CD4-positive, alpha-beta T cell (primary cell): ENCODE results near the gene AURKAIP1. TPM values are rescaled to one million over a fixed set of nuclear protein-coding genes. Genes with fewer than 3 reads are reported as not detected.

Experiments used
- ATAC-seq: fragments of 200-7000 bp; cut with Tn5 transposase; one replicate; pipeline ENCODE4 v1.10.0; 2022; ENCODE audit warnings: mild to moderate bottlenecking; ENCODE audit not compliant: poor library complexity
- CTCF ChIA-PET: fragments of 350-600 bp; sonication (Branson Sonifier 250); formaldehyde crosslinking; loops from one replicate; lab custom pipeline; 2021; ENCODE audit warnings: antibody characterized with exemption, inconsistent platforms; lab: Charles Lee
- POLR2A ChIA-PET: fragments of 350-600 bp; sonication (Branson Sonifier 250); formaldehyde crosslinking; loops from one replicate; lab custom pipeline; 2021; ENCODE audit warnings: antibody characterized with exemption, inconsistent platforms; lab: Charles Lee
- DNase-seq, 14 experiments: peaks; one replicate each; pipeline ENCODE4 v3.0.0-alpha.2; 2013 to 2020; ENCODE audit warnings: mixed read lengths in 2 of 14
- H3K27ac ChIP-seq, 2 donors: one replicate each; pipeline versions ENCODE4 v1.5.1 to v1.7.0; 2013; ENCODE audit warnings: low read length in 2 of 2, low read depth in 1 of 2, mild to moderate bottlenecking in 1 of 2
- H3K27me3 ChIP-seq, 2 experiments: 1 replicate in 1 of 2; 2 replicates in 1 of 2; pipeline versions ENCODE4 v1.6.1 to v1.7.0; 2013; ENCODE audit warnings: low read length in 2 of 2, control low read depth in 1 of 2, mild to moderate bottlenecking in 1 of 2, moderate library complexity in 1 of 2; ENCODE audit not compliant: insufficient read depth in 2 of 2, control insufficient read depth in 1 of 2
- H3K36me3 ChIP-seq: one replicate; pipeline ENCODE4 v1.6.1; 2013; ENCODE audit warnings: low read length, control low read depth; ENCODE audit not compliant: insufficient read depth
- H3K4me1 ChIP-seq: one replicate; pipeline ENCODE4 v1.6.1; 2013; ENCODE audit warnings: low read length, control low read depth; ENCODE audit not compliant: insufficient read depth
- H3K4me3 ChIP-seq: one replicate; pipeline ENCODE4 v1.5.1; 2013; ENCODE audit warnings: mild to moderate bottlenecking, low read length, moderate library complexity
- H3K9me3 ChIP-seq, 2 experiments: 1 replicate in 1 of 2; 2 replicates in 1 of 2; pipeline versions ENCODE4 v1.6.1 to v1.7.0; 2013; ENCODE audit warnings: low read length in 2 of 2, mild to moderate bottlenecking in 2 of 2, control low read depth in 1 of 2, moderate library complexity in 1 of 2; ENCODE audit not compliant: control insufficient read depth in 1 of 2, insufficient read depth in 1 of 2
- H3K27ac Mint-ChIP-seq: one replicate; pipeline ENCODE4 v1.8.0; 2020; ENCODE audit warnings: mixed read lengths
- H3K27me3 Mint-ChIP-seq: one replicate; pipeline ENCODE4 v1.8.0; 2021; ENCODE audit warnings: mixed read lengths
- H3K36me3 Mint-ChIP-seq: one replicate; pipeline ENCODE4 v1.8.0; 2021; ENCODE audit warnings: low read depth, mixed read lengths
- H3K4me1 Mint-ChIP-seq: one replicate; pipeline ENCODE4 v1.8.0; 2021; ENCODE audit warnings: low read depth, mixed read lengths
- H3K4me3 Mint-ChIP-seq: one replicate; pipeline ENCODE4 v1.8.0; 2020; ENCODE audit warnings: mild to moderate bottlenecking, mixed read lengths
- H3K9me3 Mint-ChIP-seq: one replicate; pipeline ENCODE4 v1.8.0; 2020; ENCODE audit warnings: mixed read lengths
- intact Hi-C, 2 experiments: fragments of 100-400 bp; cut with DNase I in 1 of 2; cut with micrococcal nuclease in 1 of 2; formaldehyde crosslinking; loops; one replicate each; pipeline versions ENCODE4 v1.15.1 to v1.9.0; 2023 to 2025; cut with DNase I, micrococcal nuclease
- polyA plus RNA-seq, 2 donors: library from polyadenylated mRNA; unstranded; fragments of 120-200 nt; gene quantifications; one replicate each; pipeline ENCODE4 v1.2.1, GENCODE V29; 2013
- total RNA-seq, 174 experiments: library from RNA in 2 of 174; stranded (reverse) in 2 of 174; gene quantifications; one replicate each; pipeline ENCODE4 v1.2.3 and lab custom pipeline; 2021 to 2026
- TF ChIP-seq, protein P1 (sequence below): fragments of 200-600 bp; IDR thresholded peaks from one replicate; pipeline ENCODE4 v1.8.0; 2022; ENCODE audit warnings: antibody characterized with exemption, mild to moderate bottlenecking

The AURKAIP1 gene
- total RNA-seq (10 to 100 TPM; 59.2 to 64.6 TPM), total RNA-seq (lab: John Stamatoyannopoulos, UW) (18.0 to 101 (median 37.1) reads per million in 172 experiments)
- polyA plus RNA-seq (2013, experiment 1 of 2), result 69.3 TPM
- polyA plus RNA-seq (2013, experiment 2 of 2), result 62.2 TPM

DNA sequence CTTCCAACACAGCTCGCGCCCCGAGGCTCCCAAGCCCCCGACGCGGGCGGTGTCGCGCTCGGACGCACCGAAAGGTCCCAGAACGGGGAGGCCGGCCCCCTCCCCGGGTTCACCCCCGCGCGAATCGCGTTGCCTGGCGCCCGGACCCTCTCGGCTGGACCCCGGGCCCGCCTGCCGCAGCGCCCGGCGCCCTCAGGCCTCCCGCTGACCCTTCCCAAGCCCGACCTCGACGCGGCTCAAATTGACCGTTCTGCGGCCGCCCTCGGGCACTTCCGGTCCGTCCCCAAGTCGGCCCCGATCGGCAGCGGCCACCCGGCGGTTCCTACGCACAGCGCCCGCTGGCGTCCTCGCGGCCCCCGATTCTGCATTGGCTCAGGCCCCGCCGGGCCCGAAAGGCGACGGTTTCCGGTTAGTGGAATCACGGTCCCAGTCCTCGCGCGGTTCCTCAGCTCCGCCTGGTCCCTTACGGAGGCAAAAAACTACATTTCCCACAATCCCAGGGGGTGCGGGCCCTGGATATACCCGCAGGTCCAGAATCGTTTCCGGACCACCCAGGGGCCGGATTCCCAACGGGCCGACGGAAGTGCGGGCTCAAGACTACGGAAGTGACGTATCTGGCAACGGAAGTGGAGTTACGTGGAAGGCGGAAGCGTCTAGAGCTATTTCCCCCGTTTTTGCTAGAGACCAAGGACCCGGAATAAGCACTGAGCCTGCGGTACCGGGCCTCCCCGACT is at the start of gene AURKAIP1:
Gene AURKAIP1, minus strand, starts transcription at position 279 of the 734 bp plus-strand sequence. CDS start 451 bp downstream, outside the sequence.
- CTCF ChIA-PET, result interaction anchor here (1.2 to 1.6 kb wide), 3 partner anchors 24 to 253 kb away, joined by 4 to 11 read pairs (median 7); partner anchors contain the start of genes CCNL2 and MRPL20
- peak within 1 kb of the TSS; percentile 91 for H3K27ac Mint-ChIP-seq
- ATAC-seq (peak; percentile 66), DNase-seq (peak; percentile 88 to 100 (median 93))
- no peaks in the 10 kb centered on the region for H3K27me3 Mint-ChIP-seq
- Histone ChIP-seq H3K27ac (peak within 1 kb of the TSS; percentile 87 to 89), H3K4me1 (peaks cover 54% of the 10 kb centered on the region), H3K36me3 (peaks cover 4% of the 10 kb centered on the region), H3K4me3 (peak within 1 kb of the TSS; percentile 84), H3K27me3 (no peaks in the 10 kb centered on the region), H3K9me3 (no peaks in the 10 kb centered on the region)
- no peaks in the 10 kb centered on the region for H3K9me3 Mint-ChIP-seq
- peaks cover 10% of the 10 kb centered on the region for H3K36me3 Mint-ChIP-seq
- peaks cover 38% of the 10 kb centered on the region for H3K4me1 Mint-ChIP-seq
- intact Hi-C loops, result loop anchor here (1.0 to 10.0 kb wide), 7 partner anchors 24 to 100 kb away; partner anchors contain the start of genes CCNL2 (in 2 of the 2), MRPL20 (in 2 of the 2), PUSL1 (in 2 of the 2) and ACAP3 (in 1 of the 2)
- POLR2A ChIA-PET, result interaction anchor here (0.6 to 3.3 kb wide), 26 partner anchors 10 to 789 kb away, joined by 3 to 80 read pairs (median 4); partner anchors contain the start of genes C1orf159, CCNL2, MIB2 and MRPL20
- peak within 1 kb of the TSS; percentile 99 for H3K4me3 Mint-ChIP-seq
- TF ChIP-seq, protein P1, sequence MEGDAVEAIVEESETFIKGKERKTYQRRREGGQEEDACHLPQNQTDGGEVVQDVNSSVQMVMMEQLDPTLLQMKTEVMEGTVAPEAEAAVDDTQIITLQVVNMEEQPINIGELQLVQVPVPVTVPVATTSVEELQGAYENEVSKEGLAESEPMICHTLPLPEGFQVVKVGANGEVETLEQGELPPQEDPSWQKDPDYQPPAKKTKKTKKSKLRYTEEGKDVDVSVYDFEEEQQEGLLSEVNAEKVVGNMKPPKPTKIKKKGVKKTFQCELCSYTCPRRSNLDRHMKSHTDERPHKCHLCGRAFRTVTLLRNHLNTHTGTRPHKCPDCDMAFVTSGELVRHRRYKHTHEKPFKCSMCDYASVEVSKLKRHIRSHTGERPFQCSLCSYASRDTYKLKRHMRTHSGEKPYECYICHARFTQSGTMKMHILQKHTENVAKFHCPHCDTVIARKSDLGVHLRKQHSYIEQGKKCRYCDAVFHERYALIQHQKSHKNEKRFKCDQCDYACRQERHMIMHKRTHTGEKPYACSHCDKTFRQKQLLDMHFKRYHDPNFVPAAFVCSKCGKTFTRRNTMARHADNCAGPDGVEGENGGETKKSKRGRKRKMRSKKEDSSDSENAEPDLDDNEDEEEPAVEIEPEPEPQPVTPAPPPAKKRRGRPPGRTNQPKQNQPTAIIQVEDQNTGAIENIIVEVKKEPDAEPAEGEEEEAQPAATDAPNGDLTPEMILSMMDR, result no peak

GRCh38 chr1:1424707-1425106 is 49.7 kb upstream of the AURKAIP1 start:
- Mint-ChIP-seq H3K27me3 (peaks cover 45% of the 10 kb centered on the region), H3K4me1 (no peaks in the 10 kb centered on the region), H3K4me3 (no peak overlapping the region), H3K9me3 (no peaks in the 10 kb centered on the region), H3K27ac (no peak overlapping the region), H3K36me3 (no peaks in the 10 kb centered on the region)
- Histone ChIP-seq H3K36me3 (no peaks in the 10 kb centered on the region), H3K4me1 (peaks cover 4% of the 10 kb centered on the region), H3K27me3 (peaks cover 29 to 39% of the 10 kb centered on the region in 2 experiments), H3K4me3 (no peak overlapping the region), H3K27ac (no peak overlapping the region), H3K9me3 (peaks cover 0 to 8% of the 10 kb centered on the region in 2 experiments)
- TF ChIP-seq, protein P1, result no peak
- ATAC-seq (no peak), DNase-seq (no peak)
- CTCF ChIA-PET, result no interaction called here
- POLR2A ChIA-PET, result no interaction called here
- intact Hi-C loops, result no loop called here

- TF ChIP-seq, protein P1, result no peak
- intact Hi-C loops, result no loop called here
- Histone ChIP-seq H3K4me3 (no peak overlapping the region), H3K27ac (no peak overlapping the region), H3K9me3 (peaks cover 0 to 8% of the 10 kb centered on the region in 2 experiments), H3K36me3 (no peaks in the 10 kb centered on the region), H3K27me3 (peaks cover 25 to 32% of the 10 kb centered on the region in 2 experiments), H3K4me1 (peaks cover 4% of the 10 kb centered on the region)
- ATAC-seq (no peak), DNase-seq (no peak)
- Mint-ChIP-seq H3K4me3 (no peak overlapping the region), H3K27ac (no peak overlapping the region), H3K4me1 (no peaks in the 10 kb centered on the region), H3K36me3 (no peaks in the 10 kb centered on the region), H3K27me3 (peaks cover 38% of the 10 kb centered on the region), H3K9me3 (no peaks in the 10 kb centered on the region)
- ChIA-PET POLR2A (no interaction called here), CTCF (no interaction called here)
Measured at GRCh38 chr1:1423245-1423597, 48.2 kb upstream of the AURKAIP1 start.
